C4-2B (cell line): ENCODE data around the gene PHKB.

ENCODE experiments used
- CTCF ChIP-seq: fragments of 450-650 bp; conservative IDR thresholded peaks from 2 replicates; pipeline ENCODE4 v1.5.1; 2017; ENCODE audit warnings: mild to moderate bottlenecking
- ZFX ChIP-seq: fragments of 450-650 bp; IDR thresholded peaks from 2 replicates; pipeline ENCODE4 v1.6.1; 2017

DNA sequence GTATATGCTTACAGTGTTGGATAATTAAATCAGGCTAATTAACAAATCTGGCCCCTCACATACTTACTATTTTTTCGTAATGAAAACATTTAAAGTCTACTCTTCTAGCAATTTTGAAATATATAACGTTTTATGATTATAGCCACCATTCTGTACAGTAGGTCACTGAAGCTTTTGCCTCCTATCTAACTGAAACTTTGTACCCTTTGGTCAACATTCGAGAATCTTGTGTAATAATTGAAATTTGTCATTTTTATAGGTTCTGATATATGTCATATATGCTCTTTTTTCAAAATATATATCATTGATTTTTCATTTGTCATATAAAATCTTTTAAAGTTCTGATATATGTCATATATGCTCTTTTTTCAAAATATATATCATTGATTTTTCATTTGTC lies 12.7 kb downstream of the PHKB start:
- no peak for TF ChIP-seq CTCF
- no peak for TF ChIP-seq ZFX
